PC-3 (cell line): ENCODE data around the gene MRPS11.

ENCODE experiments used
- EZH2 ChIP-seq: fragments of 300-600 bp; sonication (generic); IDR thresholded peaks from one replicate; pipeline ENCODE4 v1.6.1; 2017; ENCODE audit warnings: antibody characterized with exemption, mild to moderate bottlenecking, low read length; ENCODE audit not compliant: unreplicated experiment
- TF ChIP-seq, protein P1 (sequence below): fragments of 300-600 bp; sonication (generic); conservative IDR thresholded peaks from 2 replicates; pipeline ENCODE4 v1.5.1; 2017; ENCODE audit warnings: antibody characterized with exemption, low read depth, mild to moderate bottlenecking, low read length

DNA sequence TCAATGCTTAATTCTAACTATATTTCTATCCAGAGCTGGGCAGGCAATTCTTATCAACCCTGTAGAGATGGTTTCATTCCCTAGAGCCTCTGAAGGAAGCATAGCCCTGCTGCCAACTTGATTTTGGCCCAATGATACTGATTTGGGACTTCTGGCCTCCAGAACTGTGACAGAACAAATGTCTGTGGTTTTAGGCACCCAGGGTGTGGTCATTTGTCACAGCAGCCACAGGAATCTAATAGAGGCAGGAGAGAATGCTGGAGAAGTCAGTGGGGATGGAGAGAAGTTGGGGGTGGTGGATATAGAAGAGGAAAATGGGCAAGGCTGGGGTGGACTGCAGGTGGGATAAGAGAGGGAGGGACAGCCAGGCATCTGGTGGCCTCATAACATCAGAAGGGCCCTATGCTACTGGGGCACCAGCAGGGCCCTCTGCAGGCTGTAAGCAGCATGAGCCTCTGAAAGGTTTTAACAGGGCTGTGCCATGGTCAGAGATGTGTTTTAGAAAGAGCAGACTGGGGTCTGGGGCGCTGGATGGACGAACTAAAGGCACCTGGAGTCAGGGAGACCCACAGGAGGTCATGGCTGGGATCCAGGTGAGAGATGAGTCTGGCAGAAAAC lies 19.8 kb downstream of the MRPS11 start:
- TF ChIP-seq, protein P1, sequence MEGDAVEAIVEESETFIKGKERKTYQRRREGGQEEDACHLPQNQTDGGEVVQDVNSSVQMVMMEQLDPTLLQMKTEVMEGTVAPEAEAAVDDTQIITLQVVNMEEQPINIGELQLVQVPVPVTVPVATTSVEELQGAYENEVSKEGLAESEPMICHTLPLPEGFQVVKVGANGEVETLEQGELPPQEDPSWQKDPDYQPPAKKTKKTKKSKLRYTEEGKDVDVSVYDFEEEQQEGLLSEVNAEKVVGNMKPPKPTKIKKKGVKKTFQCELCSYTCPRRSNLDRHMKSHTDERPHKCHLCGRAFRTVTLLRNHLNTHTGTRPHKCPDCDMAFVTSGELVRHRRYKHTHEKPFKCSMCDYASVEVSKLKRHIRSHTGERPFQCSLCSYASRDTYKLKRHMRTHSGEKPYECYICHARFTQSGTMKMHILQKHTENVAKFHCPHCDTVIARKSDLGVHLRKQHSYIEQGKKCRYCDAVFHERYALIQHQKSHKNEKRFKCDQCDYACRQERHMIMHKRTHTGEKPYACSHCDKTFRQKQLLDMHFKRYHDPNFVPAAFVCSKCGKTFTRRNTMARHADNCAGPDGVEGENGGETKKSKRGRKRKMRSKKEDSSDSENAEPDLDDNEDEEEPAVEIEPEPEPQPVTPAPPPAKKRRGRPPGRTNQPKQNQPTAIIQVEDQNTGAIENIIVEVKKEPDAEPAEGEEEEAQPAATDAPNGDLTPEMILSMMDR, result 0 out of 2 replicates have a peak, but pooled peaks have one; percentile 11
- no peak for TF ChIP-seq EZH2
